ENCODE measurements around the gene C4BPA. TPM values are rescaled to one million over a fixed set of nuclear protein-coding genes. Genes with fewer than 3 reads are reported as not detected.

The C4BPA gene
- total and polyA plus RNA-seq, 10 donors: 0.03 to 1.9 (median 0.45) TPM

DNA sequence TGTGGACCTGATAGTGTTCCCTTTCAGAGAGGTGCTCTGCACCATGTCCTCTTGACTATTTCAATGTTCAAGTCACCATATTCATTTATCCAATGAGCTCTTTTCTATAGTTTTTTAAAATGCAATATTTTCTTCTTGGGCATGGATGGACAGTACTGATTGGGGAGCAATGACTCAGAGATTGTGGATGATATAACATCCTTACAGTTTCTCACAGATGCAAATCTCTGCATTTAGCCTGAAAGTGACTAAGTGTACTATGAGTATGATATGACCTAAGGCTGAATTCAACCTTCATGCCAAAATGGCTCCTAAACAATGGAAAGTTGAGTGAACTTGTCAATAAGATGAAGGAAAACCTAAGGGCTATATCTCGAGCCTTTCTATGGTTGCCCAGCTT lies 36.5 kb downstream of the C4BPA start:
- Histone ChIP-seq H3K4me3 (no peak overlapping the region), H3K4me1 (peaks cover 0 to 4% (median 0%) of the 10 kb centered on the region in 6 donors), H3K27me3 (replicated peaks in 1 of 7) (no peaks in the 10 kb centered on the region), H3K27ac (no peak overlapping the region), H3K9me3 (no peaks in the 10 kb centered on the region), H3K36me3 (no peaks in the 10 kb centered on the region)
- no peak for DNase-seq
- WGBS, 5 donors: 64 to 79% (median 67%) methylated on average over 1 of the region's 1 CpG
- intact Hi-C loops (cut with DNase I; ENCODE audit: low total_unique reads): no loop called here
- no peak for TF ChIP-seq POLR2A (IDR thresholded peaks at IDR 0.05)
- TF ChIP-seq, protein P1, sequence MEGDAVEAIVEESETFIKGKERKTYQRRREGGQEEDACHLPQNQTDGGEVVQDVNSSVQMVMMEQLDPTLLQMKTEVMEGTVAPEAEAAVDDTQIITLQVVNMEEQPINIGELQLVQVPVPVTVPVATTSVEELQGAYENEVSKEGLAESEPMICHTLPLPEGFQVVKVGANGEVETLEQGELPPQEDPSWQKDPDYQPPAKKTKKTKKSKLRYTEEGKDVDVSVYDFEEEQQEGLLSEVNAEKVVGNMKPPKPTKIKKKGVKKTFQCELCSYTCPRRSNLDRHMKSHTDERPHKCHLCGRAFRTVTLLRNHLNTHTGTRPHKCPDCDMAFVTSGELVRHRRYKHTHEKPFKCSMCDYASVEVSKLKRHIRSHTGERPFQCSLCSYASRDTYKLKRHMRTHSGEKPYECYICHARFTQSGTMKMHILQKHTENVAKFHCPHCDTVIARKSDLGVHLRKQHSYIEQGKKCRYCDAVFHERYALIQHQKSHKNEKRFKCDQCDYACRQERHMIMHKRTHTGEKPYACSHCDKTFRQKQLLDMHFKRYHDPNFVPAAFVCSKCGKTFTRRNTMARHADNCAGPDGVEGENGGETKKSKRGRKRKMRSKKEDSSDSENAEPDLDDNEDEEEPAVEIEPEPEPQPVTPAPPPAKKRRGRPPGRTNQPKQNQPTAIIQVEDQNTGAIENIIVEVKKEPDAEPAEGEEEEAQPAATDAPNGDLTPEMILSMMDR (IDR thresholded peaks at IDR 0.05 in 8 of 11, conservative IDR thresholded peaks at IDR 0.05 in 3 of 11): no peak
- no peak for TF ChIP-seq POLR2AphosphoS5 (IDR thresholded peaks at IDR 0.05)

DNA sequence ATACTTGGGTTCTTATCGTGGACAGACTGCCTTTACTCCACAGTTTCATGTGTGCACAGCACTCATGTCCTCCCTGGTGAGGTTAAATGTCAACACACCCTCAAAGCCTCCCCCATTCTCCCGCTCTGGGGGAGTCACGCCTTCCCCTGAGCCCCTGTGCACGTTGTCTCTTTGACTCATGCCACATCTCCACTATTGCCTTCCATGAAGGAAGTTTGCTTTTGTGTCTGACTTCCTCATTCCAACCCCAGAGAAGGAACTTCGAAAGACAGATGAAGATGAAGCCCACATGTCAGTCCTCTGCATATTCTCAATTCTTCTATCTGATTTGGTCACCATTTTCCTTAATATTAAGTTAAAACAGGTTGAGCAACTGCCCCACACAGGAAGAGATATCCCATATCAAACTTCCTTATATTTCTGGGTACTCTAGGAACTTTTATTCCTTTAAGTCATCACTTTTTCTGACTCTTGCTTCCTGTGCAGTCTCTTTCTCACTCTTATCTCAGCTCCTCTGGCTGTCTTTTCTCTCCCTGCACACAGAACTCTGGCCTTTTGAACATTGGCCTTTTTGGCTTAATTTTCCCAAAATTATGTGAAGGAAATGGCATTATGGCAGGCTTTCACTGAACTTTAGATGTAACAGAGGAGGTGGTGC lies 41.5 kb downstream of the C4BPA start:
- H3K9me3 ChIP-seq: peaks cover 0 to 5% (median 0%) of the 10 kb centered on the region in 8 donors
- no peaks in the 10 kb centered on the region for H3K36me3 ChIP-seq
- DNase-seq: no peak
- H3K27ac ChIP-seq: peak overlapping the region in 2 of 8 donors; percentile 36 to 39
- 40 to 60% (median 46%) methylated on average over 5 of the region's 5 CpGs for WGBS, 5 donors
- H3K27me3 ChIP-seq (replicated peaks in 1 of 7): no peaks in the 10 kb centered on the region
- H3K4me3 ChIP-seq: no peak overlapping the region
- TF ChIP-seq POLR2AphosphoS5 (IDR thresholded peaks at IDR 0.05) (no peak), POLR2A (IDR thresholded peaks at IDR 0.05) (no peak)
- TF ChIP-seq, protein P1 (IDR thresholded peaks at IDR 0.05 in 8 of 11, conservative IDR thresholded peaks at IDR 0.05 in 3 of 11): no peak
- peaks cover 0 to 7% (median 0%) of the 10 kb centered on the region in 6 donors for H3K4me1 ChIP-seq
- intact Hi-C loops (cut with DNase I; ENCODE audit: low total_unique reads): no loop called here

DNA sequence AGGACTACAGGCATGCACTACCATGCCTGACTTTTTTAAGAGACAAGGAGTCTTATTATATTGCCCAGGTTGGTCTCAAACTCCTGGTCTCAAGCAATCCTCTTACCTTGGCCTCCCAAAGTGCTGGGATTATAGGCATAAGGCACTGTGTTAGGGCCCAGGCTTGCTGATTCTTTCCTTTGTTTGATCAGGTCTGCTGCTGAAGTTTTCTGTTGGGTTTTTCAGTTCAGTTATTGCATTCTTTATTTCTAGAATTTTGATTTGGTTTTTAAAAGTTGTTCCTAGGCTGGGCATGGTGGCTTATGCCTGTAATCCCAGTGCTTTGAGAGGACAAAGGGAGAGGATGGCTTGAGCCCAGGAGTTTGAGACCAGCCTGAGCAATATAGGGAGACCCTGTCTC lies 47.9 kb downstream of the C4BPA start:
- Histone ChIP-seq H3K4me3 (no peak overlapping the region), H3K27me3 (replicated peaks in 1 of 7) (no peaks in the 10 kb centered on the region), H3K27ac (no peak overlapping the region), H3K4me1 (peaks cover 0 to 23% (median 6%) of the 10 kb centered on the region in 6 donors), H3K36me3 (no peaks in the 10 kb centered on the region), H3K9me3 (peaks cover 0 to 33% (median 25%) of the 10 kb centered on the region in 8 donors)
- no peak for DNase-seq
- intact Hi-C loops (cut with DNase I; ENCODE audit: low total_unique reads): no loop called here
- TF ChIP-seq POLR2A (IDR thresholded peaks at IDR 0.05) (no peak), POLR2AphosphoS5 (IDR thresholded peaks at IDR 0.05) (no peak)
- TF ChIP-seq, protein P1 (IDR thresholded peaks at IDR 0.05 in 8 of 11, conservative IDR thresholded peaks at IDR 0.05 in 3 of 11): no peak

GRCh38 chr1:207152792-207153468 lies 48.9 kb downstream of the C4BPA start:
- Histone ChIP-seq H3K36me3 (no peaks in the 10 kb centered on the region), H3K9me3 (peaks cover 0 to 43% (median 31%) of the 10 kb centered on the region in 8 donors), H3K27ac (no peak overlapping the region), H3K27me3 (replicated peaks in 1 of 7) (no peaks in the 10 kb centered on the region), H3K4me1 (peaks cover 0 to 23% (median 6%) of the 10 kb centered on the region in 6 donors), H3K4me3 (no peak overlapping the region)
- WGBS, 5 donors: 72 to 91% (median 83%) methylated on average over 5 of the region's 5 CpGs
- TF ChIP-seq POLR2A (IDR thresholded peaks at IDR 0.05): no peak
- TF ChIP-seq POLR2AphosphoS5 (IDR thresholded peaks at IDR 0.05): no peak
- TF ChIP-seq, protein P1 (IDR thresholded peaks at IDR 0.05 in 8 of 11, conservative IDR thresholded peaks at IDR 0.05 in 3 of 11): no peak
- intact Hi-C loops (cut with DNase I; ENCODE audit: low total_unique reads): no loop called here
- no peak for DNase-seq
